ENCODE results near the gene TRPM4. TPM values are rescaled to one million over a fixed set of nuclear protein-coding genes. Genes with fewer than 3 reads are reported as not detected.

The TRPM4 gene
- total and polyA plus RNA-seq, 2 of the 13 experiments (the other 11 are each of a cell fraction or from before 2014, with no cell fraction given): 1.9 to 4.3 TPM

- TF ChIP-seq KLF16 (CRISPR knock-in tag; IDR thresholded peaks at IDR 0.05) (peak in 1 of 2 experiments; percentile 66; a peak in 1 of 4 replicates), TGIF2 (CRISPR knock-in tag; IDR thresholded peaks at IDR 0.05) (peak; percentile 46; the same call in 1 of the 2 replicates), HNRNPLL (IDR thresholded peaks at IDR 0.05; ENCODE audit: low read depth, low read length, poor library complexity, severe bottlenecking) (peak; percentile 19), ZNF430 (CRISPR knock-in tag; IDR thresholded peaks at IDR 0.05) (0 out of 2 replicates have a peak, but pooled peaks have one; percentile 40), ARHGAP35 (CRISPR knock-in tag; IDR thresholded peaks at IDR 0.05; ENCODE audit: borderline replicate concordance) (peak; percentile 43; the same call in 1 of the 2 replicates), ZFX (CRISPR knock-in tag; IDR thresholded peaks at IDR 0.05; ENCODE audit: low read depth) (peak; percentile 38), ATF2 (CRISPR knock-in tag; IDR thresholded peaks at IDR 0.05) (peak; percentile 39; the same call in 1 of the 2 replicates), PRDM10 (CRISPR knock-in tag; IDR thresholded peaks at IDR 0.05; ENCODE audit: low read depth) (peak; percentile 69; the same call in 1 of the 2 replicates), ZNF781 (CRISPR knock-in tag; IDR thresholded peaks at IDR 0.05; ENCODE audit: borderline replicate concordance, not compliant biosample characterization) (peak; percentile 53), IKZF4 (CRISPR knock-in tag; IDR thresholded peaks at IDR 0.05; ENCODE audit: borderline replicate concordance, low read depth, not compliant biosample characterization) (peak; percentile 35), ZNF34 (CRISPR knock-in tag; IDR thresholded peaks at IDR 0.05; ENCODE audit: borderline replicate concordance) (0 out of 2 replicates have a peak, but pooled peaks have one; percentile 34), ZNF687 (CRISPR knock-in tag; IDR thresholded peaks at IDR 0.05) (peak; percentile 57; the same call in 1 of the 2 replicates)
- TF ChIP-seq, protein P1, sequence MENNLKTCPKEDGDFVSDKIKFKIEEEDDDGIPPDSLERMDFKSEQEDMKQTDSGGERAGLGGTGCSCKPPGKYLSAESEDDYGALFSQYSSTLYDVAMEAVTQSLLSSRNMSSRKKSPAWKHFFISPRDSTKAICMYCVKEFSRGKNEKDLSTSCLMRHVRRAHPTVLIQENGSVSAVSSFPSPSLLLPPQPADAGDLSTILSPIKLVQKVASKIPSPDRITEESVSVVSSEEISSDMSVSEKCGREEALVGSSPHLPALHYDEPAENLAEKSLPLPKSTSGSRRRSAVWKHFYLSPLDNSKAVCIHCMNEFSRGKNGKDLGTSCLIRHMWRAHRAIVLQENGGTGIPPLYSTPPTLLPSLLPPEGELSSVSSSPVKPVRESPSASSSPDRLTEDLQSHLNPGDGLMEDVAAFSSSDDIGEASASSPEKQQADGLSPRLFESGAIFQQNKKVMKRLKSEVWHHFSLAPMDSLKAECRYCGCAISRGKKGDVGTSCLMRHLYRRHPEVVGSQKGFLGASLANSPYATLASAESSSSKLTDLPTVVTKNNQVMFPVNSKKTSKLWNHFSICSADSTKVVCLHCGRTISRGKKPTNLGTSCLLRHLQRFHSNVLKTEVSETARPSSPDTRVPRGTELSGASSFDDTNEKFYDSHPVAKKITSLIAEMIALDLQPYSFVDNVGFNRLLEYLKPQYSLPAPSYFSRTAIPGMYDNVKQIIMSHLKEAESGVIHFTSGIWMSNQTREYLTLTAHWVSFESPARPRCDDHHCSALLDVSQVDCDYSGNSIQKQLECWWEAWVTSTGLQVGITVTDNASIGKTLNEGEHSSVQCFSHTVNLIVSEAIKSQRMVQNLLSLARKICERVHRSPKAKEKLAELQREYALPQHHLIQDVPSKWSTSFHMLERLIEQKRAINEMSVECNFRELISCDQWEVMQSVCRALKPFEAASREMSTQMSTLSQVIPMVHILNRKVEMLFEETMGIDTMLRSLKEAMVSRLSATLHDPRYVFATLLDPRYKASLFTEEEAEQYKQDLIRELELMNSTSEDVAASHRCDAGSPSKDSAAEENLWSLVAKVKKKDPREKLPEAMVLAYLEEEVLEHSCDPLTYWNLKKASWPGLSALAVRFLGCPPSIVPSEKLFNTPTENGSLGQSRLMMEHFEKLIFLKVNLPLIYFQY (CRISPR knock-in tag; IDR thresholded peaks at IDR 0.05; ENCODE audit: borderline replicate concordance): no peak
Observed at GRCh38 chr19:49114630-49115363, 42.8 kb upstream of the TRPM4 start (continued).

Data from HepG2 (cell line).